ENCODE data around the gene GINS2. TPM values are rescaled to one million over a fixed set of nuclear protein-coding genes. Genes with fewer than 3 reads are reported as not detected.

The GINS2 gene
- total RNA-seq, 1 donor from 2014 or later, result 39.9 TPM

- H3K9me3 Mint-ChIP-seq, result no peaks in the 10 kb centered on the region
- no peak overlapping the region for H3K27ac Mint-ChIP-seq
Measured at GRCh38 chr16:85646976-85647375, 41.8 kb downstream of the GINS2 start.

DNA sequence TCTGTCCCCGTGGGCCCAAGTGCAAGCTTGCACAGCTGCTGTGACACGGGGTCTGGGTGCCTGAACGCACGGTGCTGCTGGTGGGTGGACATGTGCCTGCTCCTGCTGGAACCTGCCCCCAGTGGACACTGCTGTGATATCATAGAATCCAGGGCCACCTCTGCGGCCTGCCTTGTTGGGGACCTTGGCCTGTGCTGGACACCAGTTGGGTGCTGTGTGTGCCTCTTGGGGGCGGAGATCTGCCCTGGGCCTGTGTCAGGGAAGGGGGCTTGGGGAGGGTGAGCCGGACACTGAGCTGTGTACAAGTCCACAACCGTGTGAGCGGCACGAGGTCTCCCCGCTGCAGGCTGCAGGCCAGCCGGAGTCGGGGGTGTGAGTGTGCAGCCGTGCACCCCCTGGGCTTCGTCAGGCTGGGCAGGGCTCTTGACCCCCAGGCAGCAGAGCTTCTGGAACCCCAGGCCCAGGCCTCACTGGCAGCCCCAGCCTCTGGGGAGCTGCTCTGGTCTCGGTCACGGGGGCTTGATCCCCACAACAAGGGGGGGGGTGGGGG is 42.3 kb downstream of the GINS2 start:
- peaks cover 12% of the 10 kb centered on the region for H3K36me3 Mint-ChIP-seq
- no peak for DNase-seq (ENCODE audit: extremely low spot score, unreplicated experiment)
- no peaks in the 10 kb centered on the region for H3K9me3 Mint-ChIP-seq
- H3K4me1 Mint-ChIP-seq (ENCODE audit: unreplicated experiment), result peaks cover 17% of the 10 kb centered on the region
- H3K27me3 Mint-ChIP-seq, result no peaks in the 10 kb centered on the region
- TF ChIP-seq, protein P1, sequence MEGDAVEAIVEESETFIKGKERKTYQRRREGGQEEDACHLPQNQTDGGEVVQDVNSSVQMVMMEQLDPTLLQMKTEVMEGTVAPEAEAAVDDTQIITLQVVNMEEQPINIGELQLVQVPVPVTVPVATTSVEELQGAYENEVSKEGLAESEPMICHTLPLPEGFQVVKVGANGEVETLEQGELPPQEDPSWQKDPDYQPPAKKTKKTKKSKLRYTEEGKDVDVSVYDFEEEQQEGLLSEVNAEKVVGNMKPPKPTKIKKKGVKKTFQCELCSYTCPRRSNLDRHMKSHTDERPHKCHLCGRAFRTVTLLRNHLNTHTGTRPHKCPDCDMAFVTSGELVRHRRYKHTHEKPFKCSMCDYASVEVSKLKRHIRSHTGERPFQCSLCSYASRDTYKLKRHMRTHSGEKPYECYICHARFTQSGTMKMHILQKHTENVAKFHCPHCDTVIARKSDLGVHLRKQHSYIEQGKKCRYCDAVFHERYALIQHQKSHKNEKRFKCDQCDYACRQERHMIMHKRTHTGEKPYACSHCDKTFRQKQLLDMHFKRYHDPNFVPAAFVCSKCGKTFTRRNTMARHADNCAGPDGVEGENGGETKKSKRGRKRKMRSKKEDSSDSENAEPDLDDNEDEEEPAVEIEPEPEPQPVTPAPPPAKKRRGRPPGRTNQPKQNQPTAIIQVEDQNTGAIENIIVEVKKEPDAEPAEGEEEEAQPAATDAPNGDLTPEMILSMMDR (conservative IDR thresholded peaks at IDR 0.05), result no peak
- no peak overlapping the region for H3K4me3 Mint-ChIP-seq
- no peak overlapping the region for H3K27ac Mint-ChIP-seq

More at GRCh38 chr16:85646976-85647375, 41.8 kb downstream of the GINS2 start:
- H3K4me3 Mint-ChIP-seq, result no peak overlapping the region
- peaks cover 12% of the 10 kb centered on the region for H3K36me3 Mint-ChIP-seq
- TF ChIP-seq, protein P1 (conservative IDR thresholded peaks at IDR 0.05), result no peak
- peaks cover 18% of the 10 kb centered on the region for H3K4me1 Mint-ChIP-seq (ENCODE audit: unreplicated experiment)
- no peaks in the 10 kb centered on the region for H3K27me3 Mint-ChIP-seq
- DNase-seq (ENCODE audit: extremely low spot score, unreplicated experiment), result no peak

GRCh38 chr16:85645021-85645589 is 43.6 kb downstream of the GINS2 start:
- Mint-ChIP-seq H3K9me3 (no peaks in the 10 kb centered on the region), H3K4me3 (peak overlapping the region; percentile 5), H3K27me3 (no peaks in the 10 kb centered on the region), H3K4me1 (ENCODE audit: unreplicated experiment) (peaks cover 17% of the 10 kb centered on the region), H3K27ac (peak overlapping the region; percentile 83), H3K36me3 (peaks cover 12% of the 10 kb centered on the region)
- no peak for DNase-seq (ENCODE audit: extremely low spot score, unreplicated experiment)
- TF ChIP-seq, protein P1 (conservative IDR thresholded peaks at IDR 0.05), result no peak

DNA sequence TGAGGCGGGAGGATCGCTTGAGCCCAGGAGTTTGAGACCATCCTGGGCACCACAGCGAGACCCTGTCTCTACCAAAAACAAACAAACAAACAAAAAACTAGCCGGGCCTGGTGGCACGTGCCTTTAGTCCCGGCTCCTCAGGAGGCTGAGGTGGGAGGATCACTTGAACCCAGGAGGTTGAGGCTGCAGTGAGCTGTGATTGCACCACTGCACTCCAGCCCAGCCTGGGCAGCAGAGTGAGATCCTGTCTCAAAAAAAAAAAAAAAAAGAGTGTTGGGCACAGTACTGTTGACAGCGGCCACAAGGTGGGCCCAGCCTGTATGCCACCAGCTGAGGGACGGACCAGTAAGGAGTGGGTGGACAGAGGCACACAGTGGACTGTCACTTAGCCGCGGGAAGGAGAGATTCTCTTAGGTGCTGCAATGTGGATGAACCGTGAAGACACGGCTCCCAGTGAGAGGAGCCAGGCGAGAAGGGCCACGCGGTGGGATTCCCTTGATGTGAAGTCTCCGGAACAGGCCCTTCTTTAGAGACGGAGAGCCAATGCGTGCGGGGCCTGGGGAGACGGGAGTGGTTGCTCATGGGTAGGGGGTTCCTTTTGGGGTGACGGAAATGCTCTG is 44.6 kb downstream of the GINS2 start:
- no peaks in the 10 kb centered on the region for H3K27me3 Mint-ChIP-seq
- H3K9me3 Mint-ChIP-seq, result no peaks in the 10 kb centered on the region
- peaks cover 12% of the 10 kb centered on the region for H3K36me3 Mint-ChIP-seq
- H3K4me3 Mint-ChIP-seq, result peak overlapping the region; percentile 5
- DNase-seq (ENCODE audit: extremely low spot score, unreplicated experiment), result no peak
- H3K27ac Mint-ChIP-seq, result peak overlapping the region; percentile 83
- TF ChIP-seq, protein P1 (conservative IDR thresholded peaks at IDR 0.05), result no peak
- H3K4me1 Mint-ChIP-seq (ENCODE audit: unreplicated experiment), result peaks cover 17% of the 10 kb centered on the region

DNA sequence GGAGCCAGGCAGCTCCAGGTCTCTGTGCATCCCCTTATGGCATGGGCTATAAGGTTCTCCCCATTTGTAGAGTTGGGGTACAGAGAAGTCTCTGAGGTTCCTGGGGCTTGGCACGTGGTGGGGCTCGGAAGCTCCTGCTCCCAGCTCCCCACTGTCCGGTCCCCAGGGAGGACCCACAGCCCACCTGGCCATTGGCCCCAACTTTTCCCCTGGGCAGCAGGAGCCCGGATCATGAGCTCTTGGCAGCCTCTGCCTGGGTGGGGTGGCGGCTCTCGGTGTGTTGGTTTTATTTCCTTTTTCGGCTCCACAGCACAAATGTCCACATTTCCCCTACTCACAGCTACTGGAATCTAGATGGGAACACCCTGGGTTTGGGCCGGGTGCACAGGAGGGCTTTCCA is 45.1 kb downstream of the GINS2 start:
- no peaks in the 10 kb centered on the region for H3K27me3 Mint-ChIP-seq
- no peaks in the 10 kb centered on the region for H3K9me3 Mint-ChIP-seq
- peak overlapping the region; percentile 83 for H3K27ac Mint-ChIP-seq
- TF ChIP-seq, protein P1 (conservative IDR thresholded peaks at IDR 0.05), result no peak
- DNase-seq (ENCODE audit: extremely low spot score, unreplicated experiment), result no peak
- H3K36me3 Mint-ChIP-seq, result peaks cover 8% of the 10 kb centered on the region
- H3K4me1 Mint-ChIP-seq (ENCODE audit: unreplicated experiment), result peaks cover 12% of the 10 kb centered on the region
- H3K4me3 Mint-ChIP-seq, result no peak overlapping the region
